Activated CD4-positive, alpha-beta T cell treated with anti-CD3 and anti-CD28 coated beads, Interleukin-2, amount 10 ng/mL, durations not matched to agents 7 days and 5 days (primary cell): ENCODE measurements around the gene PDE1C. TPM values are rescaled to one million over a fixed set of nuclear protein-coding genes. Genes with fewer than 3 reads are reported as not detected.

Experiments
- CTCF ChIA-PET: fragments of 350-600 bp; sonication (Branson Sonifier 250); formaldehyde crosslinking; loops from one replicate; lab custom pipeline; 2021; ENCODE audit warnings: antibody characterized with exemption; lab: Charles Lee
- POLR2A ChIA-PET: fragments of 350-600 bp; sonication (Branson Sonifier 250); formaldehyde crosslinking; loops from one replicate; lab custom pipeline; 2021; ENCODE audit warnings: antibody characterized with exemption; lab: Charles Lee
- DNase-seq: peaks from one replicate; pipeline ENCODE4 v3.0.0-alpha.2; 2020
- H3K27ac Mint-ChIP-seq: one replicate; pipeline ENCODE4 v1.8.0; 2021; ENCODE audit warnings: mild to moderate bottlenecking, moderate library complexity, mixed read lengths
- H3K27me3 Mint-ChIP-seq: one replicate; pipeline ENCODE4 v1.8.0; 2021; ENCODE audit warnings: mixed read lengths
- H3K36me3 Mint-ChIP-seq: one replicate; pipeline ENCODE4 v1.8.0; 2021; ENCODE audit warnings: low read depth, mixed read lengths
- H3K4me1 Mint-ChIP-seq: one replicate; pipeline ENCODE4 v1.8.0; 2021; ENCODE audit warnings: mixed read lengths
- H3K4me3 Mint-ChIP-seq: one replicate; pipeline ENCODE4 v1.8.0; 2021; ENCODE audit warnings: mild to moderate bottlenecking, moderate library complexity, mixed read lengths
- H3K9me3 Mint-ChIP-seq: one replicate; pipeline ENCODE4 v1.8.0; 2021; ENCODE audit warnings: mixed read lengths
- total RNA-seq, 2 experiments: library from RNA; stranded (reverse); gene quantifications; one replicate each; pipeline ENCODE4 v1.2.3, GENCODE V29; 2021

Gene PDE1C
- total RNA-seq, 2 experiments from 2014 or later = not detected

DNA sequence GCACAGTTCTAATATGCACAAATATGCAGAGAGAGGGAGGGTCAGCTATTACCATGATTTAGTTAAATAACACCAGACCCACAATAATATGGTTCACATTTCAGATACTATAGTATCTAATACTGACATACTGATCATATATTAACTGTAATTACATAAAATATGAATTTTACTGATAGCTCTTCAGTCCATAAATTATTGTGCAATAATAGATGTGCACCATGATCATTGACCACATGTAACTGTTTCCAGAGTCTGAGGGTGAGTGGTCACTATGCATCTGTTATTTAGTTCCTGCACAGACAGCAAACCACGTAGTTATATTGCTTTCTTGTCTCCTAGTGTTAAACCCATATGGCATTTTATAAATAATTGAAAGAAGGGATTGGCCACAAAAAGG lies 353.9 kb downstream of the PDE1C start:
- Mint-ChIP-seq H3K4me3 (no peak overlapping the region), H3K36me3 (no peaks in the 10 kb centered on the region), H3K9me3 (peaks cover 8% of the 10 kb centered on the region), H3K4me1 (no peaks in the 10 kb centered on the region), H3K27me3 (no peaks in the 10 kb centered on the region), H3K27ac (no peak overlapping the region)
- no peak for DNase-seq
- CTCF ChIA-PET = no interaction called here
- POLR2A ChIA-PET = no interaction called here

DNA sequence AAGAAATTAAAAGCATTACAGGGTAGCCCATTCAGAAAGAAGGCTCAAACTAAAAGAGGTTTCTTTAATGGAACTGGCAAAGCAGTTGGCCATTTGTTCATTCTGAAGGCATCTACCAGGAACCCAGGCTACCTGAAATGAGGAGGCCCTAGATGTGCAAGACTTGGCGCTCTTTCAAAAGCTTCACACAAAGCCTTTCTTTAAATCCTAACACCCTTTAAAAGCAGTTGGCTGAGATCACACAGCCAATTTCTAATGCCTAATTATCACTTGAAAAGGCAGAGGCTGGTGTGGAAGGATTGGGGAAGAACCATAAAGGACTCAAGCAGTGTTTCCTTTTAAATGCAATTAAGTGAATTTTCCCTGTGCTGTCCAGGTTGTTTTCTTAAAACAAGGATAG lies 360.0 kb downstream of the PDE1C start:
- peaks cover 8% of the 10 kb centered on the region for H3K9me3 Mint-ChIP-seq
- H3K4me1 Mint-ChIP-seq = no peaks in the 10 kb centered on the region
- H3K4me3 Mint-ChIP-seq = no peak overlapping the region
- ChIA-PET POLR2A (no interaction called here), CTCF (no interaction called here)
- no peaks in the 10 kb centered on the region for H3K27me3 Mint-ChIP-seq
- no peaks in the 10 kb centered on the region for H3K36me3 Mint-ChIP-seq
- H3K27ac Mint-ChIP-seq = no peak overlapping the region
- no peak for DNase-seq

GRCh38 chr7:31707089-31707488 lies 363.1 kb downstream of the PDE1C start:
- H3K4me3 Mint-ChIP-seq = no peak overlapping the region
- H3K27ac Mint-ChIP-seq = no peak overlapping the region
- CTCF ChIA-PET = no interaction called here
- H3K9me3 Mint-ChIP-seq = no peaks in the 10 kb centered on the region
- no peaks in the 10 kb centered on the region for H3K27me3 Mint-ChIP-seq
- POLR2A ChIA-PET = no interaction called here
- no peaks in the 10 kb centered on the region for H3K4me1 Mint-ChIP-seq
- H3K36me3 Mint-ChIP-seq = no peaks in the 10 kb centered on the region
- no peak for DNase-seq

GRCh38 chr7:31705377-31705776 lies 364.8 kb downstream of the PDE1C start:
- Mint-ChIP-seq H3K27me3 (no peaks in the 10 kb centered on the region), H3K9me3 (no peaks in the 10 kb centered on the region), H3K27ac (no peak overlapping the region), H3K4me3 (no peak overlapping the region), H3K4me1 (no peaks in the 10 kb centered on the region), H3K36me3 (no peaks in the 10 kb centered on the region)
- CTCF ChIA-PET = no interaction called here
- POLR2A ChIA-PET = no interaction called here
- no peak for DNase-seq

DNA sequence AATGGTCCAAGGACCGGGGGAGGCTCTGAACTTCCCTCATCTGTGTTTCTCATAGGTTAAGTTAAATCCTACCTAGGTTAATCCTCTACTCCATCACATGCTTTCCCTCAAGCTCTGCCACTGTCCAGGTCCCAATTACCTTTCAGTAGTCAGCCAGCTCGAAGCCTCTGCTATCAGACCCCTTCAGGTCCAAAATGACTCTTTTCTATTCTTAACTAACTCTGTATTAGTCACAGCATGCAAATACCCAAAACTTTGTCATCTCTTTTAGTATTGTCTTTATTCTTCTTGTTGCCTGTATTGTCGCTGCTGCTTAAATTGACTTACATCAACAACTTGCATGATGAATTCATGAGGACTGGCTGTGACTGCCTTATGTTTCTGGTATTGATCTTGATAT lies 367.9 kb downstream of the PDE1C start:
- no peak overlapping the region for H3K27ac Mint-ChIP-seq
- POLR2A ChIA-PET = no interaction called here
- no peak overlapping the region for H3K4me3 Mint-ChIP-seq
- CTCF ChIA-PET = interaction anchor here (1.1 kb wide), 1 partner anchor 22 kb away, joined by 3 read pairs; no protein-coding TSS in a partner anchor
- H3K4me1 Mint-ChIP-seq = no peaks in the 10 kb centered on the region
- DNase-seq = no peak
- no peaks in the 10 kb centered on the region for H3K36me3 Mint-ChIP-seq
- no peaks in the 10 kb centered on the region for H3K9me3 Mint-ChIP-seq
- no peaks in the 10 kb centered on the region for H3K27me3 Mint-ChIP-seq
